GM18499 (cell line): ENCODE measurements around the gene DES.

Experiments used
- ATAC-seq: cut with Tn5 transposase; IDR thresholded peaks from one replicate; pipeline ENCODE4 v1.9.1; 2021; ENCODE audit warnings: moderate number of reproducible peaks; ENCODE audit not compliant: insufficient read depth, unreplicated experiment

The DES gene

DNA sequence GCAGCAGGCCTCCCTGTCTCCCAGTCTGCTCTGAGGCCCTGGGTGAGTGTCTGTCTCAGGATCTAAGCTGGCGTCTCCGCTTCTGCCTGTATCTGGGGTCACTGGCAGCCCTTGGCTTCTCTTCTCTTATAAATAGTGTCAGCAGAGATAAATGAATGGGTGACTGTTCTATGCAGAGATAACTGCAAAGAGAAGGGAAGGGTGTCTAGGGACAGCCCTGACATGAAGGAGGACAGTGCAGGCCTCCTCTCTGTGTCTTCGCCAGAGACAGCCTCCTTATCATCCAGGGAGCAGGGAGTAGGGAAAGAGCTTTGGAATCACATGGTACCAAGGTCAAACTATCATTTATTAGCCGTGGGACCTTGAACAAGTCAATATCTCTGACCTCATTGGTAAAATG lies 52.3 kb downstream of the DES start:
- ATAC-seq: no peak

DNA sequence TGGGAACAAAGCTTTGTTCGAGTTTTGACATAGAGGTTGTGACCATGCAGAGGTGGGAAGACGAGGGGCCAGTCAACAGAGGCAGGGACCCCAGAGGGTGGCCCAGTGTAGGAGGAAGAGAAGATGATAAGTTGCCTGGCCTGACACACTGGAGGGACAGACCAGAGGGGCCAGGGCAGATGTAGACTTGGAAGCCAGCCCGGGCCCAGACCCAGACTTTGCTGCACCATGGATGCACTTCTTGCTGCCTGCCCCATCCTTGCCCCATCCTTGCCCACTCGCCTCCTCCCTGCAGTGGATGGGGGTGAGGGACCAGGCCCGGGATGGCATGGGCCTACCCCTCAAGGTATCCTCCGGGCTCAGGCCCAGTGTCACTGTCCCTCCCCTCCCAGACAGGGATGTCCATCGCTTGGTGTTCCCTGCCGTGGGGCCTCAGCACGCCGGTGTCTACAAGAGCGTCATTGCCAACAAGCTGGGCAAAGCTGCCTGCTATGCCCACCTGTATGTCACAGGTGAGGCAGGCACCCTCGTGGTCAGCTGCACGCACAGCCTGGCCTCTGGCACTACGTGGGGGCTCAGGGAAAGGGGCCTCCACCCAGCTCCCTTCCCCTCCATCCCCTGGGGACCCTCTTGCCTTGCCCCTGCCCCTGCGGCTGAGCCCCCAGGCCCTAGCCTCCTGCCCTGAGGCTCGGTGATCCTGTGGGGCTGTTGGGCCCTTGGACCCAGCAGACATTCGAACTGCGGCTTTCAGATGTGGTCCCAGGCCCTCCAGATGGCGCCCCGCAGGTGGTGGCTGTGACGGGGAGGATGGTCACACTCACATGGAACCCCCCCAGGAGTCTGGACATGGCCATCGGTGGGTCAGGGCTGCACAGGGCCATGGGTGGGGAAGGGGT lies 53.5 kb downstream of the DES start:
- no peak for ATAC-seq

DNA sequence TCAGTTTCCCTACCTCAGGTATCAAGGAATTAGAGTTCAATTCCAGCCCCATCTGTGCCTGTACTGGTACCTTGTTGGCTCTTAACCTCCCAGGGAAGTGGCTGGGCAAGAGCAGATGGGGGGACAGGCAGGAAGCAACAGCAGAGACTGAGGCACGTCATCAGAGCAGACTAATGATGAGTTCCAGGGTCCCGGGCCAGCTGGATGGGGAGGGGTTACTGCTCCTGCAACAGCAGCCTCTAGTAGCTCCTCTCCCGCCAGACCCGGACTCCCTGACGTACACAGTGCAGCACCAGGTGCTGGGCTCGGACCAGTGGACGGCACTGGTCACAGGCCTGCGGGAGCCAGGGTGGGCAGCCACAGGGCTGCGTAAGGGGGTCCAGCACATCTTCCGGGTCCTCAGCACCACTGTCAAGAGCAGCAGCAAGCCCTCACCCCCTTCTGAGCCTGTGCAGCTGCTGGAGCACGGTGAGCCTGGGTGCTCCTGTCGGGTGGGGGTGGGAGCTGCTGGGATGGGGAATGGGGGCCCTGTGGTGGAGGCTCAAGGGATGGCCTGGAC lies 54.5 kb downstream of the DES start:
- ATAC-seq: no peak

DNA sequence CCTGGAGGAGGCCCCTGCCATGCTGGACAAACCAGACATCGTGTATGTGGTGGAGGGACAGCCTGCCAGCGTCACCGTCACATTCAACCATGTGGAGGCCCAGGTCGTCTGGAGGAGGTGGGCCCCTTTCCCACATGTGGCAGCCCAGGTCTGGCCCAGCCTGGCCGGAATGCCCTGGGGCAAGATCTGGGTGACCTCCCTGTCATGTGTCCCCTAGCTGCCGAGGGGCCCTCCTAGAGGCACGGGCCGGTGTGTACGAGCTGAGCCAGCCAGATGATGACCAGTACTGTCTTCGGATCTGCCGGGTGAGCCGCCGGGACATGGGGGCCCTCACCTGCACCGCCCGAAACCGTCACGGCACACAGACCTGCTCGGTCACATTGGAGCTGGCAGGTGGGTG lies 55.3 kb downstream of the DES start:
- ATAC-seq: no peak

DNA sequence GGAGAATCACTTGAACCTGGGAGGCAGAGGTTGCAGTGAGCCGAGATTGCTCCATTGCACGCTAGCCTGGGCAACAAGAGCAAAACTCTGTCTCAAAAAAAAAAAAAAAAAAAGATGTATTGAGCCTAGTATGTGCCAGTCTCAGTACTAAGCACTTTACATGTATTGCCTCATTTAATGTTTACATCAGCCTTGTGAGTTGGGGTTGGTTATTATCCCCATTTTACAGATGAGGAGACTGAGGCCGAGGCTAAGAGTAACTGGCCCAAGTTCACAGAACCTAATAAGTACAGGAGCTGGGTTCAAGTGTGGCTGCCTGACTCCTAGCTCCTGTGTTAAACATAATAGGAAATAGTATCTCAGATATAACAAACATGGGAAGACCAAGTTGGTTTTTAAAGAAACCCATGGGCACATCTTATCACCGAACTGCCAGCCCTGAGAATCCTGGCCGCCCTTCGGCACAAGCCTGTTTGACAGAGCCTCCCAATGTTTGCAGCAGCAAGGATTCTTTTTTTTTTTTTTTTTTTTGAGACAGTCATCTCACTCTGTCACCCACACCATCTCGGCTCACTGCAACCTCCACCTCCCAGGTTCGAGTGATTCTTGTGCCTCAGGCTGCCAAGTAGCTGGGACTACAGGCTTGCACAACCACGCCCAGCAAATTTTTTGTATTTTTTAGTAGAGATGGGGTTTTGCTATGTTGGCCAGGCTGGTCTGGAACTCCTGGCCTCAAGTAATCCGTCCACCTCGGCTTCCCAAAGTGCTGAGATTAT lies 56.3 kb downstream of the DES start:
- no peak for ATAC-seq

DNA sequence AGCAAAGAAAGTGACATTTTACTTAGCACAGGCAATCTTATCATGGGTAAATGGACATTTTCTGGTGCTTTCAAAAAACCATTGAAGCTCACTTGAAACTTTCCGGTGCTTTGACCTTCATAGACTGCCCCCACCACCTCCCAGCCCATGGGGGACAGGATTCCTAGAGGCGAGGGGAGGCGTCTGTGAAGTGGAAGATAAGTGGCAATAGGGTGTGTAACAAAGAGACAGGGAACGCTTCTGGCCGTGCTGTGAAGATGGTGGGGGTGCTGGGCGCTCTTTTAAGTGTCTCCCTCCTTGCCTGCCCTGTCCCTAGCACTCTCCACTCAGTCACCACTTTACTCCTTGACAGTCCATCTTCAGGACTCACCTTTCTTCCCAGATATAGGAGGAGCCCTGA lies 57.1 kb downstream of the DES start:
- no peak for ATAC-seq

DNA sequence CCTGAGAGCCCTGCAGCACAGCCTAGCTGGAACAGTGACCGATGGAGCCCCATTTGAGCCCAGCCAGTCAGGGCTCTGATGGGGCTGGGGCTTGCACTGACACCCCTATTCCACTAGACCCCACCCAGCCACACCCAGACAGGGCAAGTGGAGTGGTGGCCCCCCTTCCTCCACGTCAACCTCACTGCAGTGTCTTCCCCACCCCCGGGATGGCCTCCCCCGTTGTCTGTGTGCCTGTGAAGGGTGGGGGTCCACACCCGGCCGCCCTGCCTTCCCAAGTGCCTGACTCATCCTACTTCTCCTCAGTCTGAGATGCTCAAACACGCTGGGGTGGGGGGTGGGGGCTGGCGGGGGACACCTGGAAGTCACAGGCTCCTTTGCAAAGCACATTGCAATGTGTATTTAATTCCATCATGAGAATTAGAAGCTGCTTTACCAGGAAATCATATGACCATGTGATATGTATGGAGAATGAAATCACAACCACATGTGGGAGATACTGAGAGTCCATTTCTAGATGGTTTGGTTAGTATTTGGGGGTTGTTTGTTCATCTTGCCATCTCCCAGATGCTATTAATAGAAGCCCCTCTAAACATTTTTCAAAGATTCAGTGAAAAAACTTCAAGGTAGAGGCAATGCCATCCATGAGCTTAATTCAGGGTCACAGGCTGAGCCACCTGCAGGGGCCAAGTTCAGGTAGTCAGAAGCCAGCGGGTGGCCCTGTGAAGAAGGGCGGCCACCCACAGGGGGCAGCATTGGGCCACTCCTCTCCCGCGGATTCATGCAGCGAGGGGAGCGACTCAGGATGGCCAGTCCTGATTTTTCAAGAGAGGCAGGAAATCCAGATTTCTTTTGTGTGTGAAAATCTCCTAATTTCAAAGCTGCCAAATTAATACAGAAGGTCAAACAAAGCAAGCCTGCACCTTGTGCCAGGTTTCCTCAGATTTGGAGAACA lies 57.8 kb downstream of the DES start:
- no peak for ATAC-seq
